Activated CD4-positive, alpha-beta T cell treated with anti-CD3 and anti-CD28 coated beads, Interleukin-2, amount 10 ng/mL, durations not matched to agents 7 days and 5 days (primary cell): ENCODE measurements around the gene GMPR2. TPM values are rescaled to one million over a fixed set of nuclear protein-coding genes. Genes with fewer than 3 reads are reported as not detected.
A peak's percentile ranks its signal among the peaks of the same experiment; 100 is the strongest.
"Not testable (repeated sequence)": the region's sequence is repeated elsewhere in the genome, so short reads cannot be mapped to it uniquely, and the experiment has no call there.

Experiments
- CTCF ChIA-PET: fragments of 350-600 bp; sonication (Branson Sonifier 250); formaldehyde crosslinking; loops from one replicate; lab custom pipeline; 2021; ENCODE audit warnings: antibody characterized with exemption; lab: Charles Lee
- POLR2A ChIA-PET: fragments of 350-600 bp; sonication (Branson Sonifier 250); formaldehyde crosslinking; loops from one replicate; lab custom pipeline; 2021; ENCODE audit warnings: antibody characterized with exemption; lab: Charles Lee
- DNase-seq: peaks from one replicate; pipeline ENCODE4 v3.0.0-alpha.2; 2020
- H3K27ac Mint-ChIP-seq: one replicate; pipeline ENCODE4 v1.8.0; 2021; ENCODE audit warnings: mild to moderate bottlenecking, moderate library complexity, mixed read lengths
- H3K27me3 Mint-ChIP-seq: one replicate; pipeline ENCODE4 v1.8.0; 2021; ENCODE audit warnings: mixed read lengths
- H3K36me3 Mint-ChIP-seq: one replicate; pipeline ENCODE4 v1.8.0; 2021; ENCODE audit warnings: low read depth, mixed read lengths
- H3K4me1 Mint-ChIP-seq: one replicate; pipeline ENCODE4 v1.8.0; 2021; ENCODE audit warnings: mixed read lengths
- H3K4me3 Mint-ChIP-seq: one replicate; pipeline ENCODE4 v1.8.0; 2021; ENCODE audit warnings: mild to moderate bottlenecking, moderate library complexity, mixed read lengths
- H3K9me3 Mint-ChIP-seq: one replicate; pipeline ENCODE4 v1.8.0; 2021; ENCODE audit warnings: mixed read lengths
- total RNA-seq, 2 experiments: library from RNA; stranded (reverse); gene quantifications; one replicate each; pipeline ENCODE4 v1.2.3, GENCODE V29; 2021

Gene GMPR2
- total RNA-seq, 2 experiments from 2014 or later: 72.0 to 74.5 TPM

- Mint-ChIP-seq H3K4me1 (peaks cover 43% of the 10 kb centered on the region), H3K27ac (peak overlapping the region; percentile 95), H3K36me3 (peaks cover 16% of the 10 kb centered on the region)
- CTCF ChIA-PET: interaction anchor here (1.4 to 2.4 kb wide), 5 partner anchors 11 to 80 kb away, joined by 5 to 20 read pairs (median 7); partner anchors contain the start of genes RABGGTA, TINF2 and TSSK4
- H3K9me3 Mint-ChIP-seq, H3K27me3 Mint-ChIP-seq, POLR2A ChIA-PET, DNase-seq, H3K4me3 Mint-ChIP-seq: not testable (repeated sequence)
Measured at GRCh38 chr14:24216876-24217275, 15.9 kb upstream of the GMPR2 start.

- no peaks in the 10 kb centered on the region for H3K27me3 Mint-ChIP-seq
- H3K9me3 Mint-ChIP-seq: no peaks in the 10 kb centered on the region
- no peak for DNase-seq
- no peak overlapping the region for H3K27ac Mint-ChIP-seq
- POLR2A ChIA-PET: no interaction called here
- peaks cover 29% of the 10 kb centered on the region for H3K4me1 Mint-ChIP-seq
- H3K36me3 Mint-ChIP-seq: peaks cover 12% of the 10 kb centered on the region
- CTCF ChIA-PET: interaction anchor here (0.9 to 2.1 kb wide), 6 partner anchors 8 to 212 kb away, joined by 3 to 14 read pairs (median 4); partner anchors contain the start of gene TINF2
- no peak overlapping the region for H3K4me3 Mint-ChIP-seq
Measured at GRCh38 chr14:24219080-24219479, 13.6 kb upstream of the GMPR2 start.

- ChIA-PET POLR2A (no interaction called here), CTCF (interaction anchor here (0.9 to 2.1 kb wide), 8 partner anchors 8 to 212 kb away, joined by 3 to 14 read pairs (median 4); partner anchors contain the start of genes GMPR2 and TINF2)
- no peak for DNase-seq
- Mint-ChIP-seq H3K9me3 (no peaks in the 10 kb centered on the region), H3K4me3 (no peak overlapping the region), H3K27me3 (no peaks in the 10 kb centered on the region), H3K27ac (no peak overlapping the region), H3K36me3 (peaks cover 14% of the 10 kb centered on the region), H3K4me1 (peaks cover 26% of the 10 kb centered on the region)
Measured at GRCh38 chr14:24219521-24219920, 13.2 kb upstream of the GMPR2 start.

GRCh38 chr14:24222987-24223386, 9.7 kb upstream of the GMPR2 start:
- H3K4me1 Mint-ChIP-seq: peaks cover 17% of the 10 kb centered on the region
- not testable (repeated sequence) for H3K27ac Mint-ChIP-seq, H3K9me3 Mint-ChIP-seq, DNase-seq, H3K27me3 Mint-ChIP-seq, H3K4me3 Mint-ChIP-seq
- ChIA-PET CTCF (interaction anchor here (0.6 to 1.6 kb wide), 2 partner anchors 8 to 19 kb away, joined by 3 to 5 read pairs; partner anchors contain the start of gene TINF2), POLR2A (interaction anchor here (0.7 kb wide), 1 partner anchor 13 kb away, joined by 3 read pairs; no protein-coding TSS in a partner anchor)
- H3K36me3 Mint-ChIP-seq: peaks cover 17% of the 10 kb centered on the region

- no peak overlapping the region for H3K27ac Mint-ChIP-seq
- H3K4me3 Mint-ChIP-seq: no peak overlapping the region
Measured at GRCh38 chr14:24224618-24225071, 8.1 kb upstream of the GMPR2 start.

GRCh38 chr14:24226473-24226872, 6.3 kb upstream of the GMPR2 start:
- Mint-ChIP-seq H3K27ac (no peak overlapping the region), H3K36me3 (peaks cover 13% of the 10 kb centered on the region), H3K4me3 (no peak overlapping the region), H3K4me1 (peaks cover 31% of the 10 kb centered on the region), H3K27me3 (no peaks in the 10 kb centered on the region), H3K9me3 (no peaks in the 10 kb centered on the region)
- CTCF ChIA-PET: interaction anchor here (1.2 to 1.5 kb wide), 2 partner anchors 16 to 71 kb away, joined by 6 to 7 read pairs; partner anchors contain the start of gene TINF2
- DNase-seq: no peak
- POLR2A ChIA-PET: no interaction called here

More at GRCh38 chr14:24224618-24225071, 8.1 kb upstream of the GMPR2 start:
- H3K4me1 Mint-ChIP-seq: peaks cover 21% of the 10 kb centered on the region
- no peaks in the 10 kb centered on the region for H3K27me3 Mint-ChIP-seq
- H3K36me3 Mint-ChIP-seq: peaks cover 13% of the 10 kb centered on the region
- CTCF ChIA-PET: interaction anchor here (1.6 kb wide), 1 partner anchor 18 kb away, joined by 5 read pairs; the partner anchor contains the start of gene TINF2
- DNase-seq: no peak
- POLR2A ChIA-PET: no interaction called here
- no peaks in the 10 kb centered on the region for H3K9me3 Mint-ChIP-seq

GRCh38 chr14:24228902-24229301, 3.8 kb upstream of the GMPR2 start:
- H3K9me3 Mint-ChIP-seq: no peaks in the 10 kb centered on the region
- H3K27me3 Mint-ChIP-seq: no peaks in the 10 kb centered on the region
- ChIA-PET POLR2A (interaction anchor here (0.7 kb wide), 1 partner anchor 66 kb away, joined by 6 read pairs; no protein-coding TSS in a partner anchor), CTCF (interaction anchor here (0.8 to 1.2 kb wide), 4 partner anchors 9 to 25 kb away, joined by 3 to 5 read pairs (median 4); partner anchors contain the start of genes MDP1 and TINF2)
- peaks cover 42% of the 10 kb centered on the region for H3K4me1 Mint-ChIP-seq
- DNase-seq: no peak
- H3K4me3 Mint-ChIP-seq: no peak overlapping the region
- peak overlapping the region; percentile 54 for H3K27ac Mint-ChIP-seq
- H3K36me3 Mint-ChIP-seq: peaks cover 14% of the 10 kb centered on the region

- H3K27me3 Mint-ChIP-seq: no peaks in the 10 kb centered on the region
Measured at GRCh38 chr14:24231263-24232120, 1.2 kb upstream of the GMPR2 start.

GRCh38 chr14:24232121-24232644, 546 bp upstream of the GMPR2 start, which contains the start of gene NEDD8:
Gene NEDD8, minus strand, starts transcription at chr14:24232367. Its CDS starts 100 bp downstream, at chr14:24232267.
- no peaks in the 10 kb centered on the region for H3K27me3 Mint-ChIP-seq
- POLR2A ChIA-PET: interaction anchor here (1.2 kb wide), 1 partner anchor 10 kb away, joined by 5 read pairs; the partner anchor contains the start of gene TINF2
- CTCF ChIA-PET: interaction anchor here (1.4 to 2.3 kb wide), 2 partner anchors 10 to 12 kb away, joined by 3 to 14 read pairs; partner anchors contain the start of gene TINF2
- peak within 1 kb of the TSS; percentile 97 for H3K4me3 Mint-ChIP-seq
- peaks cover 61% of the 10 kb centered on the region for H3K4me1 Mint-ChIP-seq
- peak; percentile 91 for DNase-seq
- H3K9me3 Mint-ChIP-seq: no peaks in the 10 kb centered on the region
- peaks cover 36% of the 10 kb centered on the region for H3K36me3 Mint-ChIP-seq
- H3K27ac Mint-ChIP-seq: peak within 1 kb of the TSS; percentile 93

More at GRCh38 chr14:24231263-24232120, 1.2 kb upstream of the GMPR2 start:
- ChIA-PET CTCF (interaction anchor here (0.6 to 1.3 kb wide), 4 partner anchors 8 to 43 kb away, joined by 3 read pairs; partner anchors contain the start of gene IPO4), POLR2A (interaction anchor here (0.6 to 1.2 kb wide), 2 partner anchors 11 to 73 kb away, joined by 5 to 6 read pairs; partner anchors contain the start of gene TINF2)
- Mint-ChIP-seq H3K36me3 (peaks cover 30% of the 10 kb centered on the region), H3K9me3 (no peaks in the 10 kb centered on the region), H3K4me1 (peaks cover 60% of the 10 kb centered on the region), H3K27ac (peak overlapping the region; percentile 93), H3K4me3 (peak overlapping the region; percentile 97)
- DNase-seq: peak; percentile 35

- CTCF ChIA-PET: interaction anchor here (0.8 to 2.3 kb wide), 3 partner anchors 9 to 18 kb away, joined by 3 to 14 read pairs (median 4); partner anchors contain the start of genes MDP1 and TINF2
- Mint-ChIP-seq H3K4me3 (peak overlapping the region; percentile 97), H3K9me3 (no peaks in the 10 kb centered on the region), H3K27me3 (no peaks in the 10 kb centered on the region), H3K36me3 (peaks cover 45% of the 10 kb centered on the region), H3K4me1 (peaks cover 67% of the 10 kb centered on the region), H3K27ac (peak overlapping the region; percentile 93)
- DNase-seq: no peak
- POLR2A ChIA-PET: no interaction called here
Measured at GRCh38 chr14:24233538-24233866, 773 bp downstream of the GMPR2 start.

- Mint-ChIP-seq H3K36me3 (peaks cover 54% of the 10 kb centered on the region), H3K27ac (peak overlapping the region; percentile 33), H3K4me3 (peak overlapping the region; percentile 97), H3K9me3 (no peaks in the 10 kb centered on the region), H3K4me1 (peaks cover 72% of the 10 kb centered on the region), H3K27me3 (no peaks in the 10 kb centered on the region)
- no peak for DNase-seq
- ChIA-PET CTCF (interaction anchor here (0.8 to 2.3 kb wide), 9 partner anchors 8 to 197 kb away, joined by 3 to 14 read pairs (median 5); partner anchors contain the start of genes CIDEB, IRF9, LTB4R2 and MDP1), POLR2A (interaction anchor here (1.3 kb wide), 1 partner anchor 18 kb away, joined by 3 read pairs; the partner anchor contains the start of gene MDP1)
Measured at GRCh38 chr14:24234095-24235005, 1.6 kb downstream of the GMPR2 start.
